ENCODE measurements around the gene GJB1. TPM values are rescaled to one million over a fixed set of nuclear protein-coding genes. Genes with fewer than 3 reads are reported as not detected.
"Not testable (repeated sequence)": the region's sequence is repeated elsewhere in the genome, so short reads cannot be mapped to it uniquely, and the experiment has no call there.

GJB1 gene
- polyA plus RNA-seq (2013), result not detected

GRCh38 chrX:71222929-71223328, at the start of gene GJB1:
Gene GJB1 (plus strand): TSS chrX:71223224. CDS start chrX:71223708, 484 bp downstream.
- Histone ChIP-seq H3K4me3 (ENCODE audit: control insufficient read depth in 1 of 7, extremely low read depth in 1 of 7, insufficient read depth in 4 of 7, low read depth in 2 of 7, low read length in 6 of 7) (no peak within 1 kb of the TSS), H3K27ac (ENCODE audit: insufficient read depth in 1 of 2, low read depth in 1 of 2, low read length in 2 of 2, poor library complexity in 1 of 2, severe bottlenecking in 2 of 2) (no peak within 1 kb of the TSS), H3K9me3 (ENCODE audit: control extremely low read depth in 1 of 5, control insufficient read depth in 4 of 5, insufficient read depth in 2 of 5, low read depth in 1 of 5, low read length in 4 of 5) (no peaks in the 10 kb centered on the region), H3K4me1 (ENCODE audit: control extremely low read depth in 1 of 4, control insufficient read depth in 4 of 4, insufficient read depth in 4 of 4, low read length in 3 of 4) (peaks cover 0 to 4% (median 0%) of the 10 kb centered on the region in 4 experiments), H3K27me3 (replicated peaks in 2 of 5; ENCODE audit: control insufficient read depth in 4 of 5, insufficient read depth in 5 of 5, low read length in 4 of 5) (no peaks in the 10 kb centered on the region), H3K36me3 (ENCODE audit: control insufficient read depth in 4 of 4, insufficient read depth in 4 of 4, low read length in 3 of 4) (no peaks in the 10 kb centered on the region)
- 89% methylated on average over 6 of the region's 18 CpGs for WGBS (ENCODE audit: insufficient coverage)
- DNase-seq, result no peak
- POLR2A ChIA-PET, result no interaction called here
- CTCF ChIA-PET, result no interaction called here

GRCh38 chrX:71173440-71173839, 49.6 kb upstream of the GJB1 start:
- CTCF ChIA-PET, result interaction anchor here (1.4 to 2.1 kb wide), 2 partner anchors 11 to 204 kb away, joined by 4 to 5 read pairs; no protein-coding TSS in a partner anchor
- POLR2A ChIA-PET, result no interaction called here
- WGBS (ENCODE audit: insufficient coverage), result 60% methylated on average over 1 of the region's 2 CpGs
- DNase-seq, result no peak
- peaks cover 0 to 23% (median 15%) of the 10 kb centered on the region in 4 experiments for H3K4me1 ChIP-seq (ENCODE audit: control extremely low read depth in 1 of 4, control insufficient read depth in 4 of 4, insufficient read depth in 4 of 4, low read length in 3 of 4)
- H3K9me3 ChIP-seq (ENCODE audit: control extremely low read depth in 1 of 5, control insufficient read depth in 4 of 5, insufficient read depth in 2 of 5, low read depth in 1 of 5, low read length in 4 of 5), result no peaks in the 10 kb centered on the region
- H3K27ac ChIP-seq (ENCODE audit: insufficient read depth in 1 of 2, low read depth in 1 of 2, low read length in 2 of 2, poor library complexity in 1 of 2, severe bottlenecking in 2 of 2), result no peak overlapping the region
- H3K36me3 ChIP-seq (ENCODE audit: control insufficient read depth in 4 of 4, insufficient read depth in 4 of 4, low read length in 3 of 4), result no peaks in the 10 kb centered on the region
- no peak overlapping the region for H3K4me3 ChIP-seq (ENCODE audit: control insufficient read depth in 1 of 7, extremely low read depth in 1 of 7, insufficient read depth in 4 of 7, low read depth in 2 of 7, low read length in 6 of 7)
- no peaks in the 10 kb centered on the region for H3K27me3 ChIP-seq (replicated peaks in 2 of 5; ENCODE audit: control insufficient read depth in 4 of 5, insufficient read depth in 5 of 5, low read length in 4 of 5)

GRCh38 chrX:71174795-71175194, 48.2 kb upstream of the GJB1 start:
- H3K4me3 ChIP-seq (ENCODE audit: control insufficient read depth in 1 of 7, extremely low read depth in 1 of 7, insufficient read depth in 4 of 7, low read depth in 2 of 7, low read length in 6 of 7), result no peak overlapping the region
- 50% methylated on average over 1 of the region's 1 CpG for WGBS (ENCODE audit: insufficient coverage)
- H3K4me1 ChIP-seq (ENCODE audit: control extremely low read depth in 1 of 4, control insufficient read depth in 4 of 4, insufficient read depth in 4 of 4, low read length in 3 of 4), result peaks cover 0 to 23% (median 15%) of the 10 kb centered on the region in 4 experiments
- H3K27me3 ChIP-seq (replicated peaks in 2 of 5; ENCODE audit: control insufficient read depth in 4 of 5, insufficient read depth in 5 of 5, low read length in 4 of 5), result no peaks in the 10 kb centered on the region
- H3K36me3 ChIP-seq (ENCODE audit: control insufficient read depth in 4 of 4, insufficient read depth in 4 of 4, low read length in 3 of 4), result no peaks in the 10 kb centered on the region
- DNase-seq, result no peak
- ChIA-PET CTCF (interaction anchor here (1.0 kb wide), 1 partner anchor 12 kb away, joined by 3 read pairs; no protein-coding TSS in a partner anchor), POLR2A (no interaction called here)
- H3K27ac ChIP-seq (ENCODE audit: insufficient read depth in 1 of 2, low read depth in 1 of 2, low read length in 2 of 2, poor library complexity in 1 of 2, severe bottlenecking in 2 of 2), result no peak overlapping the region
- H3K9me3 ChIP-seq (ENCODE audit: control extremely low read depth in 1 of 5, control insufficient read depth in 4 of 5, insufficient read depth in 2 of 5, low read depth in 1 of 5, low read length in 4 of 5), result no peaks in the 10 kb centered on the region

GRCh38 chrX:71175531-71175930, 47.5 kb upstream of the GJB1 start:
- POLR2A ChIA-PET, result no interaction called here
- no peak overlapping the region for H3K27ac ChIP-seq (ENCODE audit: insufficient read depth in 1 of 2, low read depth in 1 of 2, low read length in 2 of 2, poor library complexity in 1 of 2, severe bottlenecking in 2 of 2)
- no peaks in the 10 kb centered on the region for H3K36me3 ChIP-seq (ENCODE audit: control insufficient read depth in 4 of 4, insufficient read depth in 4 of 4, low read length in 3 of 4)
- H3K4me3 ChIP-seq (ENCODE audit: control insufficient read depth in 1 of 7, extremely low read depth in 1 of 7, insufficient read depth in 4 of 7, low read depth in 2 of 7, low read length in 6 of 7), result no peak overlapping the region
- H3K9me3 ChIP-seq (ENCODE audit: control extremely low read depth in 1 of 5, control insufficient read depth in 4 of 5, insufficient read depth in 2 of 5, low read depth in 1 of 5, low read length in 4 of 5), result no peaks in the 10 kb centered on the region
- H3K4me1 ChIP-seq (ENCODE audit: control extremely low read depth in 1 of 4, control insufficient read depth in 4 of 4, insufficient read depth in 4 of 4, low read length in 3 of 4), result peaks cover 0 to 18% (median 11%) of the 10 kb centered on the region in 4 experiments
- 100% methylated on average over 2 of the region's 5 CpGs for WGBS (ENCODE audit: insufficient coverage)
- no peaks in the 10 kb centered on the region for H3K27me3 ChIP-seq (replicated peaks in 2 of 5; ENCODE audit: control insufficient read depth in 4 of 5, insufficient read depth in 5 of 5, low read length in 4 of 5)
- CTCF ChIA-PET, result interaction anchor here (0.6 to 1.0 kb wide), 2 partner anchors 12 to 362 kb away, joined by 3 to 8 read pairs; no protein-coding TSS in a partner anchor
- no peak for DNase-seq

- WGBS (ENCODE audit: insufficient coverage), result no CpG with 5 or more reads among the region's 3 CpGs
- H3K27ac ChIP-seq (ENCODE audit: insufficient read depth in 1 of 2, low read depth in 1 of 2, low read length in 2 of 2, poor library complexity in 1 of 2, severe bottlenecking in 2 of 2), result no peak overlapping the region
- POLR2A ChIA-PET, result no interaction called here
- DNase-seq, result no peak
- H3K27me3 ChIP-seq (replicated peaks in 2 of 5; ENCODE audit: control insufficient read depth in 4 of 5, insufficient read depth in 5 of 5, low read length in 4 of 5), result no peaks in the 10 kb centered on the region
- H3K4me3 ChIP-seq (ENCODE audit: control insufficient read depth in 1 of 7, extremely low read depth in 1 of 7, insufficient read depth in 4 of 7, low read depth in 2 of 7, low read length in 6 of 7), result no peak overlapping the region
- peaks cover 0 to 6% (median 0%) of the 10 kb centered on the region in 4 experiments for H3K4me1 ChIP-seq (ENCODE audit: control extremely low read depth in 1 of 4, control insufficient read depth in 4 of 4, insufficient read depth in 4 of 4, low read length in 3 of 4)
- CTCF ChIA-PET, result interaction anchor here (1.1 to 3.2 kb wide), 6 partner anchors 9 to 207 kb away, joined by 4 to 19 read pairs (median 5); no protein-coding TSS in a partner anchor
- no peaks in the 10 kb centered on the region for H3K36me3 ChIP-seq (ENCODE audit: control insufficient read depth in 4 of 4, insufficient read depth in 4 of 4, low read length in 3 of 4)
- H3K9me3 ChIP-seq (ENCODE audit: control extremely low read depth in 1 of 5, control insufficient read depth in 4 of 5, insufficient read depth in 2 of 5, low read depth in 1 of 5, low read length in 4 of 5), result no peaks in the 10 kb centered on the region
Observed at GRCh38 chrX:71177327-71177726, 45.7 kb upstream of the GJB1 start.

GRCh38 chrX:71178908-71179307, 44.1 kb upstream of the GJB1 start:
- DNase-seq, result peak; percentile 66 to 79 (median 68)
- Histone ChIP-seq H3K36me3 (ENCODE audit: control insufficient read depth in 4 of 4, insufficient read depth in 4 of 4, low read length in 3 of 4) (no peaks in the 10 kb centered on the region), H3K4me1 (ENCODE audit: control extremely low read depth in 1 of 4, control insufficient read depth in 4 of 4, insufficient read depth in 4 of 4, low read length in 3 of 4) (peaks cover 0 to 14% (median 7%) of the 10 kb centered on the region in 4 experiments), H3K4me3 (ENCODE audit: control insufficient read depth in 1 of 7, extremely low read depth in 1 of 7, insufficient read depth in 4 of 7, low read depth in 2 of 7, low read length in 6 of 7) (no peak overlapping the region), H3K9me3 (ENCODE audit: control extremely low read depth in 1 of 5, control insufficient read depth in 4 of 5, insufficient read depth in 2 of 5, low read depth in 1 of 5, low read length in 4 of 5) (no peaks in the 10 kb centered on the region), H3K27ac (ENCODE audit: insufficient read depth in 1 of 2, low read depth in 1 of 2, low read length in 2 of 2, poor library complexity in 1 of 2, severe bottlenecking in 2 of 2) (no peak overlapping the region), H3K27me3 (replicated peaks in 2 of 5; ENCODE audit: control insufficient read depth in 4 of 5, insufficient read depth in 5 of 5, low read length in 4 of 5) (no peaks in the 10 kb centered on the region)
- ChIA-PET CTCF (interaction anchor here (0.8 to 3.2 kb wide), 12 partner anchors 9 to 208 kb away, joined by 3 to 19 read pairs (median 5); partner anchors contain the start of gene TAF1), POLR2A (no interaction called here)
- WGBS (ENCODE audit: insufficient coverage), result 4% methylated on average over 4 of the region's 4 CpGs

GRCh38 chrX:71180579-71181265, 42.3 kb upstream of the GJB1 start:
- 79% methylated on average over 6 of the region's 9 CpGs for WGBS (ENCODE audit: insufficient coverage)
- H3K27ac ChIP-seq (ENCODE audit: insufficient read depth in 1 of 2, low read depth in 1 of 2, low read length in 2 of 2, poor library complexity in 1 of 2, severe bottlenecking in 2 of 2); POLR2A ChIA-PET: not testable (repeated sequence)

More at GRCh38 chrX:71180579-71181265, 42.3 kb upstream of the GJB1 start:
- not testable (repeated sequence) for H3K4me3 ChIP-seq (ENCODE audit: control insufficient read depth in 1 of 7, extremely low read depth in 1 of 7, insufficient read depth in 4 of 7, low read depth in 2 of 7, low read length in 6 of 7); H3K27me3 ChIP-seq (replicated peaks in 2 of 5; ENCODE audit: control insufficient read depth in 4 of 5, insufficient read depth in 5 of 5, low read length in 4 of 5); H3K9me3 ChIP-seq (ENCODE audit: control extremely low read depth in 1 of 5, control insufficient read depth in 4 of 5, insufficient read depth in 2 of 5, low read depth in 1 of 5, low read length in 4 of 5); DNase-seq; H3K36me3 ChIP-seq (ENCODE audit: control insufficient read depth in 4 of 4, insufficient read depth in 4 of 4, low read length in 3 of 4)
- CTCF ChIA-PET, result interaction anchor here (0.7 to 3.2 kb wide), 10 partner anchors 10 to 210 kb away, joined by 3 to 11 read pairs (median 4); no protein-coding TSS in a partner anchor
- H3K4me1 ChIP-seq (ENCODE audit: control extremely low read depth in 1 of 4, control insufficient read depth in 4 of 4, insufficient read depth in 4 of 4, low read length in 3 of 4), result peaks cover 4 to 14% (median 9%) of the 10 kb centered on the region in 4 experiments
